ENCODE data around the gene DUS3L.
"Not testable (repeated sequence)": the region's sequence is repeated elsewhere in the genome, so short reads cannot be mapped to it uniquely, and the experiment has no call there.

The DUS3L gene

GRCh38 chr19:5753743-5754142 is 37.2 kb downstream of the DUS3L start:
- DNase-seq (ENCODE audit: extremely low read depth, low read depth), result no peak
- TF ChIP-seq, protein P1, sequence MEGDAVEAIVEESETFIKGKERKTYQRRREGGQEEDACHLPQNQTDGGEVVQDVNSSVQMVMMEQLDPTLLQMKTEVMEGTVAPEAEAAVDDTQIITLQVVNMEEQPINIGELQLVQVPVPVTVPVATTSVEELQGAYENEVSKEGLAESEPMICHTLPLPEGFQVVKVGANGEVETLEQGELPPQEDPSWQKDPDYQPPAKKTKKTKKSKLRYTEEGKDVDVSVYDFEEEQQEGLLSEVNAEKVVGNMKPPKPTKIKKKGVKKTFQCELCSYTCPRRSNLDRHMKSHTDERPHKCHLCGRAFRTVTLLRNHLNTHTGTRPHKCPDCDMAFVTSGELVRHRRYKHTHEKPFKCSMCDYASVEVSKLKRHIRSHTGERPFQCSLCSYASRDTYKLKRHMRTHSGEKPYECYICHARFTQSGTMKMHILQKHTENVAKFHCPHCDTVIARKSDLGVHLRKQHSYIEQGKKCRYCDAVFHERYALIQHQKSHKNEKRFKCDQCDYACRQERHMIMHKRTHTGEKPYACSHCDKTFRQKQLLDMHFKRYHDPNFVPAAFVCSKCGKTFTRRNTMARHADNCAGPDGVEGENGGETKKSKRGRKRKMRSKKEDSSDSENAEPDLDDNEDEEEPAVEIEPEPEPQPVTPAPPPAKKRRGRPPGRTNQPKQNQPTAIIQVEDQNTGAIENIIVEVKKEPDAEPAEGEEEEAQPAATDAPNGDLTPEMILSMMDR (IDR thresholded peaks at IDR 0.05; ENCODE audit: low read depth, low read length), result no peak

- TF ChIP-seq, protein P1 (IDR thresholded peaks at IDR 0.05; ENCODE audit: low read depth, low read length), result no peak
- no peak for DNase-seq (ENCODE audit: extremely low read depth, low read depth)
Measured at GRCh38 chr19:5751709-5752108, 39.3 kb downstream of the DUS3L start.

DNA sequence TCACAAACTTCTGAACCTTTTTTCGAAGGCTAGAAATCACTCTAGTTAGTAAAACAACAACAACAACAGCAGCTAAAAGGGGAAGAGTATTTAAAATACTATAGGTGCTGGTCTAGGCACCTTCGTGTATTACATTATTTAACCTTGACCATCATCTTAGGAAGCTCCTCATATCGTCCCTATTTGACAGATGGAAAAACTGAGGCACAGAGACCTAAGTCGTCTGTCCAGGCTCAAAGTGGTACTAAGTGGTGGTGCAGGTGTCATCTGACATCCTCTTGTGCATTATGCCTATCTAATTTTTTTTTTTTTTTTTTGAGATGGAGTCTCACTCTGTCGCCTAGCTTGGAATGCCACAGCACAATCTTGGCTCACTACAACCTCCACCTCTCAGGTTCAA is 41.5 kb downstream of the DUS3L start:
- TF ChIP-seq, protein P1 (IDR thresholded peaks at IDR 0.05; ENCODE audit: low read depth, low read length), result no peak
- no peak for DNase-seq (ENCODE audit: extremely low read depth, low read depth)

GRCh38 chr19:5748920-5749319 is 42.0 kb downstream of the DUS3L start:
- not testable (repeated sequence) for DNase-seq (ENCODE audit: extremely low read depth, low read depth)

DNA sequence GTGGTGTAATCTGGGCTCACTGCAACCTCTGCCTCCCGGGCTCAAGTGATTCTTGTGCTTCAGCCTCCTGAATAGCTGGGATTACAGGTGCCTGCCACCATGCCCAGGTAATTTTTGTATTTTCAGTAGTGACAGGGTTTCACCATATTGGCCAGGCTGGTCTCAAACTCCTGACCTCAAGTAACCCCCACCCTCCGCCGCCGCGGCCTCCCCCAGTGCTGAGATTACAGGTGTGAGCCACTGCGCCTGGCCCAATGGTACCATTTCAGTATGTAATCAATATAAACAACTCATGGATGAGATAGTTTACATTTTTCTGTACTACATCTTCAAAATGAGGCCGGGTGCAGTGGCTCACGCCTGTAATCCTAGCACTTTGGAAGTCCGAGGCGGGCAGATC is 46.0 kb downstream of the DUS3L start:
- not testable (repeated sequence) for DNase-seq (ENCODE audit: extremely low read depth, low read depth)

DNA sequence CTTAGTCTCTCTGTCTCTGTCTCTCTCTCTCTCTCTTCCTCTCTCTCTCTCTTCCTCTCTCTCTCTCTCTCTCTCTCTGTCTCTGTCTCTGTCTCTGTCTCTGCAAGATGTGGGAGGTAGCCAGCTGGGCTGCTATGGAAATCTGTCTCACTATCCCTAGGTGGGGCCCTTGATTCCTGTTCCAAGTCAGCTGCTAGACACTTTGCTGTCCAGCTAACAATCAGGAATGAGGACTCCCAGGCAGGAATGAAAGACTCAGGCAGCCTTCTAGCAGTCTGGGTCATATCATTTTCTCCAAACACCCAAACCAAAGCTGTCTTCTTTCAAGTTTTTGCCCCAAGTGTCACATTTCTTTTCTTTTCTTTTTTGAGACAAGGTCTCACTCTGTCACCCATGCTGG is 47.3 kb downstream of the DUS3L start:
- DNase-seq (ENCODE audit: extremely low read depth, low read depth), result no peak
- TF ChIP-seq, protein P1 (IDR thresholded peaks at IDR 0.05; ENCODE audit: low read depth, low read length), result no peak

- TF ChIP-seq, protein P1 (IDR thresholded peaks at IDR 0.05; ENCODE audit: low read depth, low read length), result no peak
- no peak for DNase-seq (ENCODE audit: extremely low read depth, low read depth)
Measured at GRCh38 chr19:5742051-5742450, 48.9 kb downstream of the DUS3L start.

DNA sequence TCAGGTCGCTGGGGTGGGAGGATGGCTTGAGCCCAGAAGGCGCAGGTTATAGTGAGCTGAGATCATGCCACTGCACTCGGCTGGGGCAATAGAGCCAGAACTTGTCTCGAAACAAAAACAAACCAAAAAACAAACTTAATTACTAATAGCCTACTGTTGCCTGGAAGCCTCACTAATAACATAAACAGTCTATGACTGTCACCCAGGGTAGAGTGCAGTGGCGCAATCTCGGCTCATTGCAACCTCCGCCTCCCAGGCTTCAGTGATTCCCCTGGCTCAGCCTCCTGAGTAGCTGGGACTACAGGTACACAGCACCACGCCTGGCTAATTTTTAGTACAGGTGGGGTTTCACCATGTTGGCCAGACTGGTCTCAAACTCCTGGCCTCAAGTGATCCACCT is 52.5 kb downstream of the DUS3L start:
- TF ChIP-seq, protein P1 (IDR thresholded peaks at IDR 0.05; ENCODE audit: low read depth, low read length), result no peak
- DNase-seq (ENCODE audit: extremely low read depth, low read depth), result no peak
